ENCODE results near the gene SLC30A1. TPM values are rescaled to one million over a fixed set of nuclear protein-coding genes. Genes with fewer than 3 reads are reported as not detected.

The SLC30A1 gene
- total RNA-seq, 1 donor from 2014 or later = 9.1 TPM

- no peaks in the 10 kb centered on the region for H3K27me3 Mint-ChIP-seq (ENCODE audit: low read depth)
Observed at GRCh38 chr1:211598514-211598913, 19.6 kb upstream of the SLC30A1 start.

DNA sequence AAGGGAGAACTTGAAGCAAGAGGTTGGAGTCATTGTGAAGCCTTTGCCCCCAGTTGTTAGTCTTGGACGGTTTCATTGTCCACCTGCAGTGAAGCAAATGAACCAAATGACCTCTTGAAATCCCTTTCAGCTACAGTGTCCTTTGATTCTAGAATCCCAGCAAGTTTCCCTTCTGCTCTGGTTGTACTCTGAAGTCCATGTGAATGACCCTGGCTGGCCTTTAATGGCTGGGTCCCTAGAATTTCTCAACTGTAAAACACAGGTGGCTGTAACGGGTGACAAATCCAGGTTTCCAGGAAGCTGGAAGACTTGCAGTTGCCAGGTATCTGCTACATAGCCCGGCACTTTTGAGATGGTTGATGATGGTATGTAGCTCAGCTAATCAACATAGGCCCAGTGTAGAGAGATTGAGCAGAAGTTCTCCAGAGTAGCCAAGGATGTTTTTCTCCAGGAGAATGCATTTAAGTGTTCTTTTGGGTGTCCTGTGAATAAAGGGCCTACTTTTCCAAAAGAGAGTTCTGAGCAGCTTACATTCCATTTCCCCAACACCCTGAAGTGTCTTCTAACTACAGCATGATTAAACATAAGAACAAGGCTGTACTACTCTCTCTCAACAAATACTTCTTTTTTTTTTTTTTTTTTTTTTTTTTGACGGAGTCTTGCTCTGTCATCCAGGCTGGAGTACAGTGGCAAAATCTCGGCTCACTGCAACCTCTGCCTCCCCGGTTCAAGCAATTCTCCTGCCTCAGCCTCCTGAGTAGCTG lies 17.6 kb upstream of the SLC30A1 start:
- Mint-ChIP-seq H3K4me1 (peaks cover 12% of the 10 kb centered on the region), H3K9me3 (peaks cover 3% of the 10 kb centered on the region), H3K27me3 (ENCODE audit: low read depth) (no peaks in the 10 kb centered on the region), H3K27ac (ENCODE audit: unreplicated experiment) (no peak overlapping the region), H3K36me3 (ENCODE audit: low read depth) (no peaks in the 10 kb centered on the region), H3K4me3 (no peak overlapping the region)
- TF ChIP-seq CTCF (conservative IDR thresholded peaks at IDR 0.05) = no peak
- DNase-seq (ENCODE audit: low read depth, low spot score) = no peak

More at GRCh38 chr1:211598514-211598913, 19.6 kb upstream of the SLC30A1 start:
- Mint-ChIP-seq H3K9me3 (peaks cover 3% of the 10 kb centered on the region), H3K4me1 (peaks cover 4% of the 10 kb centered on the region), H3K27ac (ENCODE audit: unreplicated experiment) (no peak overlapping the region), H3K4me3 (no peak overlapping the region), H3K36me3 (ENCODE audit: low read depth) (no peaks in the 10 kb centered on the region)
- no peak for DNase-seq (ENCODE audit: low read depth, low spot score)
- TF ChIP-seq CTCF (conservative IDR thresholded peaks at IDR 0.05) = no peak

DNA sequence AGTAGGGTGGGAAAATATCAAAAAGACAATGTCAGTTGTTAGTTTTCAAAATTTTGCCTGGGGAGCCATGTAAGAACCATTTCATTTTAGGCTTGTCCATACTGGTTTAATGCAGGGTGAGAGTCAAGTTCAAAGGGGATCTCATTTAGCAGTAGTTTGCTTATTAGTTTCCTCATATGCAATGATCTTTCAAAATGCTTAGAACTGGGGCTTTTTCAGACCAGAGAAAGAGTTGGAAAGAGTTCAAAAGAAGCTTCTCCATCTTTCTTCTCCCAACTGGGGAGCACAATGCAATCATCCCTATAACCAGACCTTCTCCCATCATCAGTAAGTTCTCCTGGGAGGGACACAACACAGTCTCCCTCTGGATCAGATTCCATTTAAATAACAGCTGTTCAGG lies 16.5 kb upstream of the SLC30A1 start:
- Mint-ChIP-seq H3K9me3 (peaks cover 3% of the 10 kb centered on the region), H3K36me3 (ENCODE audit: low read depth) (no peaks in the 10 kb centered on the region), H3K4me3 (no peak overlapping the region), H3K27ac (ENCODE audit: unreplicated experiment) (no peak overlapping the region), H3K4me1 (peaks cover 12% of the 10 kb centered on the region), H3K27me3 (ENCODE audit: low read depth) (no peaks in the 10 kb centered on the region)
- TF ChIP-seq CTCF (conservative IDR thresholded peaks at IDR 0.05) = no peak
- no peak for DNase-seq (ENCODE audit: low read depth, low spot score)

DNA sequence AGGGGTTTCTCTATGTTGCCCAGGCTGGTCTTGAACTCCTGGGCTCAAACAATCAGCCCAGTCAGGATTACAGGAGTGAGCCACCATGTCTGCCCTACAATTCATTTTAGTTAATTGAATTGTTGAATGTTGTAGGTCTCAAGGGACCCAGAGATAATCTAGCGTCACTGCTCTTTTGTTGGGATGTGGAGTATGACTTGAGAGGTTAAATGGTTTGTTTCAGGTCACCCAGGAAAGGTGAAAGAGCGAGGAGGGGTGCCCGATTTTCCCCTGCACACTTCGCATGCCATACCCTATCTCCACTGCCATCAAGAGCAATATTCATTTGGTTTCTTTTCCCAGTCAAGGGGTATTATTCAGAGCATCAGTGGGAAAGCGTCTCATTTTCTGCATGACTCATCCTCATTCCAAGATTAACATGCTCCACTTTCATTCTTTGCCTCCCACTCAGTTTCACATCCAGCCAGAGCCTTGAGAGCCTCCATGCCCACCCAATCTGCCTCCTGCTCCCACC lies 13.1 kb upstream of the SLC30A1 start:
- no peak overlapping the region for H3K27ac Mint-ChIP-seq (ENCODE audit: unreplicated experiment)

More for the DNA sequence above, 13.1 kb upstream of the SLC30A1 start:
- Mint-ChIP-seq H3K36me3 (ENCODE audit: low read depth) (no peaks in the 10 kb centered on the region), H3K9me3 (no peaks in the 10 kb centered on the region), H3K4me3 (no peak overlapping the region), H3K4me1 (peaks cover 12% of the 10 kb centered on the region), H3K27me3 (ENCODE audit: low read depth) (no peaks in the 10 kb centered on the region)
- no peak for TF ChIP-seq CTCF (conservative IDR thresholded peaks at IDR 0.05)
- DNase-seq (ENCODE audit: low read depth, low spot score) = no peak

Measured in neural crest cell (in vitro differentiated cells).